ENCODE measurements around the gene ATP6V0D1.
A peak's percentile ranks its signal among the peaks of the same experiment; 100 is the strongest.

ATP6V0D1 gene

GRCh38 chr16:67521095-67521804, 40.3 kb upstream of the ATP6V0D1 start (continued):
- TF ChIP-seq PRDM10 (tag by site-specific recombination; IDR thresholded peaks at IDR 0.05) (peak; percentile 84), ZNF2 (tag by site-specific recombination; IDR thresholded peaks at IDR 0.05) (peak; percentile 91; the same call in 1 of the 2 replicates), ZNF473 (tag by site-specific recombination; IDR thresholded peaks at IDR 0.05) (no peak), ZSCAN30 (tag by site-specific recombination; IDR thresholded peaks at IDR 0.05) (peak; percentile 56), ZNF843 (tag by site-specific recombination; IDR thresholded peaks at IDR 0.05) (0 out of 2 replicates have a peak, but pooled peaks have one; percentile 26), ZNF48 (tag by site-specific recombination; IDR thresholded peaks at IDR 0.05) (no peak), ZBTB11 (tag by site-specific recombination; conservative IDR thresholded peaks at IDR 0.05; ENCODE audit: low read depth) (peak; percentile 41; the same call in 1 of the 2 replicates), ZNF426 (tag by site-specific recombination; IDR thresholded peaks at IDR 0.05) (no peak), SP3 (tag by site-specific recombination; IDR thresholded peaks at IDR 0.05) (peak; percentile 74), SCRT2 (tag by site-specific recombination; IDR thresholded peaks at IDR 0.05) (peak; percentile 53; the same call in 1 of the 2 replicates), ZSCAN18 (tag by site-specific recombination; IDR thresholded peaks at IDR 0.05) (no peak), PBX3 (CRISPR knock-in tag; IDR thresholded peaks at IDR 0.05) (peak; percentile 41; the same call in 1 of the 2 replicates), GLI4 (tag by site-specific recombination; IDR thresholded peaks at IDR 0.05) (no peak), ZNF26 (tag by site-specific recombination; IDR thresholded peaks at IDR 0.05) (no peak), ZNF561 (tag by site-specific recombination; IDR thresholded peaks at IDR 0.05; ENCODE audit: borderline replicate concordance) (peak; percentile 67; the same call in 1 of the 2 replicates), ZNF639 (tag by site-specific recombination; IDR thresholded peaks at IDR 0.05) (no peak), ZBTB44 (tag by site-specific recombination; IDR thresholded peaks at IDR 0.05) (peak; percentile 18; the same call in 1 of the 2 replicates), ZNF623 (tag by site-specific recombination; IDR thresholded peaks at IDR 0.05) (no peak; the same call in 1 of the 2 replicates), ZNF600 (tag by site-specific recombination; IDR thresholded peaks at IDR 0.05) (peak; percentile 62), ZNF366 (tag by site-specific recombination; conservative IDR thresholded peaks at IDR 0.05) (peak; percentile 99), ZNF341 (tag by site-specific recombination; IDR thresholded peaks at IDR 0.05; ENCODE audit: low read depth) (0 out of 2 replicates have a peak, but pooled peaks have one; percentile 21), ZBTB7A (tag by site-specific recombination; IDR thresholded peaks at IDR 0.05; ENCODE audit: low read depth) (0 out of 2 replicates have a peak, but pooled peaks have one; percentile 69), KLF16 (tag by site-specific recombination; IDR thresholded peaks at IDR 0.05) (peak; percentile 77), ZBTB17 (tag by site-specific recombination; IDR thresholded peaks at IDR 0.05) (peak; percentile 84), SP7 (tag by site-specific recombination; IDR thresholded peaks at IDR 0.05) (peak; percentile 53)
